ENCODE results near the gene CDC42BPB. TPM values are rescaled to one million over a fixed set of nuclear protein-coding genes. Genes with fewer than 3 reads are reported as not detected.

CDC42BPB gene
- total RNA-seq, 3 donors from 2014 or later = 64.0 to 110 (median 98.0) TPM

GRCh38 chr14:103001226-103001625 is 56.1 kb downstream of the CDC42BPB start:
- Histone ChIP-seq H3K27ac (no peak overlapping the region), H3K36me3 (peaks cover 6% of the 10 kb centered on the region), H3K9me3 (no peaks in the 10 kb centered on the region), H3K27me3 (no peaks in the 10 kb centered on the region), H3K4me1 (no peaks in the 10 kb centered on the region), H3K4me3 (no peak overlapping the region)
- intact Hi-C loops (cut with DNase I; ENCODE audit: low total_unique reads) = no loop called here
- DNase-seq (ENCODE audit: low spot score in 2 of 2) = no peak
- no peak for TF ChIP-seq CTCF (IDR thresholded peaks at IDR 0.05)
- TF ChIP-seq POLR2A (IDR thresholded peaks at IDR 0.05) = no peak
- TF ChIP-seq POLR2AphosphoS5 (IDR thresholded peaks at IDR 0.05) = no peak

- H3K4me1 ChIP-seq = no peaks in the 10 kb centered on the region
- TF ChIP-seq CTCF (IDR thresholded peaks at IDR 0.05) (no peak), POLR2A (IDR thresholded peaks at IDR 0.05) (no peak), POLR2AphosphoS5 (IDR thresholded peaks at IDR 0.05) (no peak)
- no peak for DNase-seq (ENCODE audit: low spot score in 2 of 2)
- no peak overlapping the region for H3K27ac ChIP-seq
- no peaks in the 10 kb centered on the region for H3K27me3 ChIP-seq
- intact Hi-C loops (cut with DNase I; ENCODE audit: low total_unique reads) = no loop called here
- no peak overlapping the region for H3K4me3 ChIP-seq
- peaks cover 6% of the 10 kb centered on the region for H3K36me3 ChIP-seq
- H3K9me3 ChIP-seq = no peaks in the 10 kb centered on the region
These were observed 56.9 kb downstream of the CDC42BPB start for GRCh38 chr14:103000291-103000921.

- no peak overlapping the region for H3K27ac ChIP-seq
- peaks cover 6% of the 10 kb centered on the region for H3K36me3 ChIP-seq
- no peaks in the 10 kb centered on the region for H3K4me1 ChIP-seq
- H3K27me3 ChIP-seq = no peaks in the 10 kb centered on the region
- intact Hi-C loops (cut with DNase I; ENCODE audit: low total_unique reads) = no loop called here
- H3K9me3 ChIP-seq = no peaks in the 10 kb centered on the region
- DNase-seq (ENCODE audit: low spot score in 2 of 2) = no peak
- no peak for TF ChIP-seq CTCF (IDR thresholded peaks at IDR 0.05)
- no peak for TF ChIP-seq POLR2AphosphoS5 (IDR thresholded peaks at IDR 0.05)
- TF ChIP-seq POLR2A (IDR thresholded peaks at IDR 0.05) = no peak
- H3K4me3 ChIP-seq = no peak overlapping the region
These were observed 58.0 kb downstream of the CDC42BPB start for GRCh38 chr14:102999227-102999895.

- no peaks in the 10 kb centered on the region for H3K4me1 ChIP-seq
- no peak overlapping the region for H3K4me3 ChIP-seq
- H3K36me3 ChIP-seq = peaks cover 6% of the 10 kb centered on the region
- no peak overlapping the region for H3K27ac ChIP-seq
- DNase-seq (ENCODE audit: low spot score in 2 of 2) = no peak
- H3K27me3 ChIP-seq = no peaks in the 10 kb centered on the region
- intact Hi-C loops (cut with DNase I; ENCODE audit: low total_unique reads) = no loop called here
- H3K9me3 ChIP-seq = no peaks in the 10 kb centered on the region
- no peak for TF ChIP-seq POLR2AphosphoS5 (IDR thresholded peaks at IDR 0.05)
- TF ChIP-seq POLR2A (IDR thresholded peaks at IDR 0.05) = no peak
- no peak for TF ChIP-seq CTCF (IDR thresholded peaks at IDR 0.05)
These were observed 59.0 kb downstream of the CDC42BPB start for GRCh38 chr14:102998393-102998792.

- H3K27ac ChIP-seq = no peak overlapping the region
- no peaks in the 10 kb centered on the region for H3K4me1 ChIP-seq
- H3K9me3 ChIP-seq = no peaks in the 10 kb centered on the region
- H3K4me3 ChIP-seq = no peak overlapping the region
- TF ChIP-seq POLR2AphosphoS5 (IDR thresholded peaks at IDR 0.05) (no peak), POLR2A (IDR thresholded peaks at IDR 0.05) (no peak), CTCF (IDR thresholded peaks at IDR 0.05) (no peak)
- intact Hi-C loops (cut with DNase I; ENCODE audit: low total_unique reads) = no loop called here
- H3K27me3 ChIP-seq = no peaks in the 10 kb centered on the region
- no peak for DNase-seq (ENCODE audit: low spot score in 2 of 2)
- H3K36me3 ChIP-seq = peaks cover 6% of the 10 kb centered on the region
These were observed 60.4 kb downstream of the CDC42BPB start for GRCh38 chr14:102996941-102997340.

All from breast epithelium (tissue), 4 donors.